Uterus (tissue), 2 donors: ENCODE results near the gene FSCN2.

ENCODE experiments used
- CTCF ChIP-seq, 4 experiments: fragments of 200-600 bp in 2 of 4; fragments of 450-650 bp in 2 of 4; sonication (generic) in 2 of 4; IDR thresholded peaks; one replicate each; pipeline ENCODE4 v1.5.1; 2016 to 2019; ENCODE audit warnings: antibody characterized with exemption in 4 of 4, mild to moderate bottlenecking in 2 of 4, moderate library complexity in 1 of 4
- POLR2A ChIP-seq, 2 donors: fragments of 450-650 bp; IDR thresholded peaks; one replicate each; pipeline ENCODE4 v1.6.1; 2016; ENCODE audit warnings: antibody characterized with exemption in 2 of 2, mild to moderate bottlenecking in 1 of 2, moderate library complexity in 1 of 2

- TF ChIP-seq CTCF (IDR thresholded peaks at IDR 0.05), result no peak
- no peak for TF ChIP-seq POLR2A (IDR thresholded peaks at IDR 0.05)
Measured at GRCh38 chr17:81551458-81552243, 23.5 kb downstream of the FSCN2 start.
